ENCODE data around the gene SNAPIN.

DNA sequence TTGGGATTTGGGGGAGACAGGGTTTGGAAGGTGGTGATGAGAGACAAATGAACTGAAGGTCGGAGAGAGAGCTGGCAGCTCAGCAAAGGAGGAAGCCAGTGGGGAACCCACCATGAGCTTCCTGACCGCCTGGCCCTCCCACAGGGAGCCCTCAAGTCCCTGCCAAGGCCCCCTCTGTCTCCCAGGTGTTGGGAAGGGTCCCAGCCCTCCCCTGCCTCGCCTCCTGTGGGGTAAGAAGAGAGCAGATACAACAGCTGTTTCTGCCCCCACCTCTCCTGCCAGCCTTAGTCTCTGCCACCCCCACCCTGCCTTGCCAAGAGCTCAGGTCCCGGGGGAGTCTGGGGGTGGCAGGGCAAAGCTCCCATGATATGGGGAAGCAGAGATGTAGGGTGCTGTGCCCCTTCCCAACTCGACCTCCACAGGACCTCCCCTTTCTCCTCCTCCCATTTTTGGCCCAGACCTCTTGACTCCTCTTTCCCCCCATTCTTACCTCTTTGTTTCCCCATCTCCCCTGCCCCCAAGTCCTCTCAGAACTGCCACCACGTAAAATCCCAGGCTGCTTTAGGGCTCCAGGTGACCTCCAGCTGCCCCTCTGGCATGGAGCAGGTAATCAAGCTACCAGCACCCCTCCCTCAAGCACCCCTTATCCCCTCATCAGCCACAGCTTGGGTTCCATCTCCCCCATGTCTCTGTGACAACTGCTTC is 29.7 kb upstream of the SNAPIN start:
- TF ChIP-seq POLR2AphosphoS5 (IDR thresholded peaks at IDR 0.05; ENCODE audit: insufficient read depth in 1 of 2, low read depth in 1 of 2): no peak
- TF ChIP-seq CTCF (IDR thresholded peaks at IDR 0.05): no peak
- TF ChIP-seq POLR2A (IDR thresholded peaks at IDR 0.05): no peak
